ENCODE measurements around the gene OPRM1.

OPRM1 gene

GRCh38 chr6:154243793-154244750 lies 205.0 kb downstream of the OPRM1 start:
- Histone ChIP-seq H3F3A (ENCODE audit: control insufficient read depth, insufficient read depth) (no peaks in the 10 kb centered on the region), H3K27me3 (ENCODE audit: control insufficient read depth, low read length) (no peaks in the 10 kb centered on the region), H3K79me2 (ENCODE audit: control insufficient read depth, low read length) (no peaks in the 10 kb centered on the region), H3K4me2 (ENCODE audit: low read length) (no peak overlapping the region), H3K27ac (ENCODE audit: low read depth, low read length) (no peak overlapping the region), H3K4me3 (ENCODE audit: low read length) (no peak overlapping the region), H4K20me1 (ENCODE audit: control insufficient read depth, insufficient read depth, low read depth, low read length) (no peaks in the 10 kb centered on the region), H3K9me3 (ENCODE audit: control insufficient read depth, insufficient read depth, low read length) (no peaks in the 10 kb centered on the region), H3K9me2 (replicated peaks; ENCODE audit: control insufficient read depth, low read length) (no peaks in the 10 kb centered on the region), H3K4me1 (ENCODE audit: control insufficient read depth, low read length) (no peaks in the 10 kb centered on the region), H3K36me3 (ENCODE audit: control insufficient read depth, low read length) (no peaks in the 10 kb centered on the region)
- TF ChIP-seq EZH2phosphoT487 (IDR thresholded peaks at IDR 0.05; ENCODE audit: borderline replicate concordance, low read length) (no peak), CTCF (IDR thresholded peaks at IDR 0.05; ENCODE audit: low read depth, low read length, poor library complexity, severe bottlenecking) (no peak)

GRCh38 chr6:154245506-154245905 lies 206.5 kb downstream of the OPRM1 start:
- H3K4me1 ChIP-seq (ENCODE audit: control insufficient read depth, low read length): peaks cover 13% of the 10 kb centered on the region
- H3K9me2 ChIP-seq (replicated peaks; ENCODE audit: control insufficient read depth, low read length): no peaks in the 10 kb centered on the region
- TF ChIP-seq CTCF (IDR thresholded peaks at IDR 0.05; ENCODE audit: low read depth, low read length, poor library complexity, severe bottlenecking): no peak
- no peak for TF ChIP-seq EZH2phosphoT487 (IDR thresholded peaks at IDR 0.05; ENCODE audit: borderline replicate concordance, low read length)
- H3K79me2 ChIP-seq (ENCODE audit: control insufficient read depth, low read length): no peaks in the 10 kb centered on the region
- H3K9me3 ChIP-seq (ENCODE audit: control insufficient read depth, insufficient read depth, low read length): no peaks in the 10 kb centered on the region
- no peaks in the 10 kb centered on the region for H3F3A ChIP-seq (ENCODE audit: control insufficient read depth, insufficient read depth)
- no peak overlapping the region for H3K4me2 ChIP-seq (ENCODE audit: low read length)
- no peaks in the 10 kb centered on the region for H4K20me1 ChIP-seq (ENCODE audit: control insufficient read depth, insufficient read depth, low read depth, low read length)
- H3K4me3 ChIP-seq (ENCODE audit: low read length): no peak overlapping the region
- H3K27me3 ChIP-seq (ENCODE audit: control insufficient read depth, low read length): no peaks in the 10 kb centered on the region
- no peak overlapping the region for H3K27ac ChIP-seq (ENCODE audit: low read depth, low read length)
- no peaks in the 10 kb centered on the region for H3K36me3 ChIP-seq (ENCODE audit: control insufficient read depth, low read length)

- no peak overlapping the region for H3K4me3 ChIP-seq (ENCODE audit: low read length)
- no peaks in the 10 kb centered on the region for H3F3A ChIP-seq (ENCODE audit: control insufficient read depth, insufficient read depth)
- no peaks in the 10 kb centered on the region for H3K79me2 ChIP-seq (ENCODE audit: control insufficient read depth, low read length)
Measured at GRCh38 chr6:154246723-154247118, 207.7 kb downstream of the OPRM1 start.

More at GRCh38 chr6:154246723-154247118, 207.7 kb downstream of the OPRM1 start:
- Histone ChIP-seq H3K27ac (ENCODE audit: low read depth, low read length) (no peak overlapping the region), H3K9me3 (ENCODE audit: control insufficient read depth, insufficient read depth, low read length) (no peaks in the 10 kb centered on the region), H3K27me3 (ENCODE audit: control insufficient read depth, low read length) (no peaks in the 10 kb centered on the region), H3K9me2 (replicated peaks; ENCODE audit: control insufficient read depth, low read length) (no peaks in the 10 kb centered on the region), H3K4me1 (ENCODE audit: control insufficient read depth, low read length) (peaks cover 16% of the 10 kb centered on the region), H3K36me3 (ENCODE audit: control insufficient read depth, low read length) (no peaks in the 10 kb centered on the region), H4K20me1 (ENCODE audit: control insufficient read depth, insufficient read depth, low read depth, low read length) (no peaks in the 10 kb centered on the region), H3K4me2 (ENCODE audit: low read length) (no peak overlapping the region)
- TF ChIP-seq CTCF (IDR thresholded peaks at IDR 0.05; ENCODE audit: low read depth, low read length, poor library complexity, severe bottlenecking) (no peak), EZH2phosphoT487 (IDR thresholded peaks at IDR 0.05; ENCODE audit: borderline replicate concordance, low read length) (no peak)
